ENCODE data around the gene KLHL25.
A peak's percentile ranks its signal among the peaks of the same experiment; 100 is the strongest.
"Not testable (repeated sequence)": the region's sequence is repeated elsewhere in the genome, so short reads cannot be mapped to it uniquely, and the experiment has no call there.

Gene KLHL25

DNA sequence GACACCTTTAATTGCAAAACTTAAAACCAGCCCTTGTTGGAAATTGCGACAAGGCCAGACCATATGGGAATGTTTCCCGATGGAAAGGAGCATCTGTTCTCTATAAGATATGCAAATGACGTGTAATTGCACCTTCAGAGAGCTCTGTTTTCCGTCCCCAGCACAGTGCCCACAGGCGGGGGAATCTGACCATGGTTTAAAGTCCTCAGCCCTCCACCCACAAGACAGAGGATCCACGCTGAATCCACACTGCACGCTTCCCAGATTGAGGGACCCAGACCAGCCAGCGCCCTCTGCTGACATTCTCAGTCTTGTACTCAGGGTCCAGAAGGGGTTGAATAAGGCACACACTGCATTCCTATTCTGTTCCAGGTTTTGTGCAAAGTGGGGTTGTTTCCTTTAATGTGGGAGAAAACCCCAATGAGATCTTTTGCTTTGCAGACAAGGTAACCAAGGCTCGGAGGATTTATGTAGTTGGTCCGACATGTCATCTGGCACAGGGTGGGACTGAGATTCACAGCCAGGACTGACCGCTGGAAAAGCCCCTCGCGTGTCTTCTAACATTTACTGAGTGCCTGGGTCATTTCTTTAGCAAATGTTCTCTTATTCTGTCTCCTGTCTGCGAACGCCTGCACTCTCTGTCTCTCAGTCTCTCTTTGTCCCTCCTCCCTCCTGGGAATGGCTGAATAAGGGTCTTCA lies 36.8 kb upstream of the KLHL25 start:
- Histone ChIP-seq H3K36me3 (ENCODE audit: control insufficient read depth, insufficient read depth, low read length) (no peaks in the 10 kb centered on the region), H3K79me2 (no peaks in the 10 kb centered on the region), H2AFZ (no peak overlapping the region), H3K27ac (no peak overlapping the region), H3K4me3 (ENCODE audit: low read depth, low read length) (no peak overlapping the region), H3K27me3 (ENCODE audit: control insufficient read depth, insufficient read depth, low read length) (no peaks in the 10 kb centered on the region), H3K9ac (no peak overlapping the region), H3K9me3 (ENCODE audit: control insufficient read depth, low read length) (no peaks in the 10 kb centered on the region), H3K4me1 (no peaks in the 10 kb centered on the region), H3K4me2 (ENCODE audit: low read length) (no peak overlapping the region)
- TF ChIP-seq, protein P1, sequence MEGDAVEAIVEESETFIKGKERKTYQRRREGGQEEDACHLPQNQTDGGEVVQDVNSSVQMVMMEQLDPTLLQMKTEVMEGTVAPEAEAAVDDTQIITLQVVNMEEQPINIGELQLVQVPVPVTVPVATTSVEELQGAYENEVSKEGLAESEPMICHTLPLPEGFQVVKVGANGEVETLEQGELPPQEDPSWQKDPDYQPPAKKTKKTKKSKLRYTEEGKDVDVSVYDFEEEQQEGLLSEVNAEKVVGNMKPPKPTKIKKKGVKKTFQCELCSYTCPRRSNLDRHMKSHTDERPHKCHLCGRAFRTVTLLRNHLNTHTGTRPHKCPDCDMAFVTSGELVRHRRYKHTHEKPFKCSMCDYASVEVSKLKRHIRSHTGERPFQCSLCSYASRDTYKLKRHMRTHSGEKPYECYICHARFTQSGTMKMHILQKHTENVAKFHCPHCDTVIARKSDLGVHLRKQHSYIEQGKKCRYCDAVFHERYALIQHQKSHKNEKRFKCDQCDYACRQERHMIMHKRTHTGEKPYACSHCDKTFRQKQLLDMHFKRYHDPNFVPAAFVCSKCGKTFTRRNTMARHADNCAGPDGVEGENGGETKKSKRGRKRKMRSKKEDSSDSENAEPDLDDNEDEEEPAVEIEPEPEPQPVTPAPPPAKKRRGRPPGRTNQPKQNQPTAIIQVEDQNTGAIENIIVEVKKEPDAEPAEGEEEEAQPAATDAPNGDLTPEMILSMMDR (IDR thresholded peaks at IDR 0.05), result peak; percentile 32

- not testable (repeated sequence) for H3K79me2 ChIP-seq; H3K4me1 ChIP-seq; H3K36me3 ChIP-seq (ENCODE audit: control insufficient read depth, insufficient read depth, low read length); H3K27me3 ChIP-seq (ENCODE audit: control insufficient read depth, insufficient read depth, low read length); H3K4me2 ChIP-seq (ENCODE audit: low read length); H3K4me3 ChIP-seq (ENCODE audit: low read depth, low read length); H3K9ac ChIP-seq; H3K27ac ChIP-seq; H2AFZ ChIP-seq; H3K9me3 ChIP-seq (ENCODE audit: control insufficient read depth, low read length)
These were observed 35.0 kb upstream of the KLHL25 start for GRCh38 chr15:85829754-85830153.

DNA sequence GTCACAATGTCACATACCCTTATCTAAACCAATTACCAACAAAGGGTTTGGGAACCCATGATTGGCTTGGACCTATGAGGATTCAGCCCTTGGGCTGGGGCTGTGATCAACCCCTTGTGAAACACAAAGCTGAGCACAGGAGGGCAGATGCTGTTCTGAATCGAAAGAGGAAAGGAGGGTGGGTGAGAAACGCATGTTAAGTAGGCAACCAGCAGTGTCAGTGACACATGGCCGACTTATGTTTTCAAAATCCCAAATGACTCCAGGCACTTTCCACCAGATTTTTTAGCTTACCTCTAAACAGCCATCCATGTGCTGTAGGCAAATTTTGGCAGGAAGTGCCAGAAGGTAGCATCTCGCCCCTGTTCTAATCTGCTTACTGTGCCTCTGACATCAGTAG lies 34.1 kb upstream of the KLHL25 start:
- no peak overlapping the region for H3K4me3 ChIP-seq (ENCODE audit: low read depth, low read length)
- H3K36me3 ChIP-seq (ENCODE audit: control insufficient read depth, insufficient read depth, low read length), result no peaks in the 10 kb centered on the region
- no peak overlapping the region for H3K4me2 ChIP-seq (ENCODE audit: low read length)
- no peak overlapping the region for H3K9ac ChIP-seq
- no peak overlapping the region for H2AFZ ChIP-seq
- H3K79me2 ChIP-seq, result no peaks in the 10 kb centered on the region
- no peaks in the 10 kb centered on the region for H3K4me1 ChIP-seq
- no peaks in the 10 kb centered on the region for H3K9me3 ChIP-seq (ENCODE audit: control insufficient read depth, low read length)
- H3K27ac ChIP-seq, result no peak overlapping the region
- H3K27me3 ChIP-seq (ENCODE audit: control insufficient read depth, insufficient read depth, low read length), result no peaks in the 10 kb centered on the region
- TF ChIP-seq, protein P1 (IDR thresholded peaks at IDR 0.05), result no peak

DNA sequence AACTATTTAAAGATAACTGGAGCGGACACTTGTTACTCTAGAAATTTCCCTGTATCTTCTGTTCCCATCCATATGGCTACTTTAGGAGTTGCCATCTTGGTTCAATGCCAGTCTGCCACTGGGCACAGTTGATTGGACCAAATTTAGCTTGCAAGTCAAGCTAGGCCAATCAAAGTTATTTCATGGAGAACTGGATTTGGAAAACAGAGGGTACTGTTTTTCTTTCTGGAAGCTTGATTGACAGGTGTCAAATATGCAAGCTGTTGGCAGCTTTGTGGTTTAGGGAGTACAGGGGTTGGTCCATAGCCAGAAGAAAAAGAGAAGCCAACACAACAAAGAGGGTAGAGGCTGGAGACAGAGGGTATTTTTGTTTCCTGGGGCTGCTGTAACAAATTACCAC lies 33.4 kb upstream of the KLHL25 start:
- Histone ChIP-seq H3K9ac (no peak overlapping the region), H2AFZ (no peak overlapping the region), H3K36me3 (ENCODE audit: control insufficient read depth, insufficient read depth, low read length) (no peaks in the 10 kb centered on the region), H3K79me2 (no peaks in the 10 kb centered on the region), H3K4me3 (ENCODE audit: low read depth, low read length) (no peak overlapping the region), H3K9me3 (ENCODE audit: control insufficient read depth, low read length) (no peaks in the 10 kb centered on the region), H3K4me1 (no peaks in the 10 kb centered on the region), H3K4me2 (ENCODE audit: low read length) (no peak overlapping the region), H3K27ac (no peak overlapping the region), H3K27me3 (ENCODE audit: control insufficient read depth, insufficient read depth, low read length) (no peaks in the 10 kb centered on the region)
- TF ChIP-seq, protein P1 (IDR thresholded peaks at IDR 0.05), result no peak

DNA sequence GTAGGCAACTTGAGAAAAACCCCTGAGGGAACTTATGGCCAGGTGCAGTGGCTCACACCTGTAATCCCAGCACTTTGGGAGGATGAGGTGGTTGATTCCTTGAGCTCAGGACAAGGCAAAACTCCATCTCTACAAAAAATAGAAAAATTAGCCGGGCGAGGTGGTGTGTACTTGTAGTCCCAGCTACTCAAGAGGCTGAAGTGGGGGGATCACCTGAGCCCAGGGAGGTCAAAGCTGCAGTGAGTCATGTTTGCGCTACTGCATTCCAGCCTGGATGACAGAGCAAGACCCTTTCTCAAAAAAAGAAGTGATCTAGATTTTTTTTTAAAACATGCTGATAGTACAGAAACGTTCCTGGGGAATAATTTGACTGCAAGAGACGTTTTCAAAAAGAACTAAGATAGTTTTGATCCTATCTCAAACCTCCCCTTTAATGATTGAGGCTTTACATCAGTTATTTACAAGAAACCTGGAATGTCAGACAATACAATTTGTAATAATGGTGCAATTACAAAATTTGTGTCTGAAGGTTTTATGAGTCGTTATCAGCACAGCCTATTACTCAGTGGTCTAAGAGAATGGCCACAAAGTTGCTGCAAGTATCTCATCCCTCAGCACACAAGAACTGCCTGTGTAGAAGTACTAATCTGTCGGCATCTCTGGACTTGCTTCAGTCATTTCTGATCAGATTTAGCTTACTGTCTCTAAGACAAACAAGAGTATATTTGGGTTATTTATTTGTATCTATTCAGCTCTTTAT lies 32.2 kb upstream of the KLHL25 start:
- no peak overlapping the region for H2AFZ ChIP-seq
- H3K79me2 ChIP-seq, result no peaks in the 10 kb centered on the region
- H3K9ac ChIP-seq, result no peak overlapping the region
- no peak overlapping the region for H3K4me3 ChIP-seq (ENCODE audit: low read depth, low read length)
- H3K27me3 ChIP-seq (ENCODE audit: control insufficient read depth, insufficient read depth, low read length), result no peaks in the 10 kb centered on the region
- no peaks in the 10 kb centered on the region for H3K9me3 ChIP-seq (ENCODE audit: control insufficient read depth, low read length)
- no peak overlapping the region for H3K4me2 ChIP-seq (ENCODE audit: low read length)
- no peaks in the 10 kb centered on the region for H3K36me3 ChIP-seq (ENCODE audit: control insufficient read depth, insufficient read depth, low read length)
- H3K4me1 ChIP-seq, result no peaks in the 10 kb centered on the region
- TF ChIP-seq, protein P1 (IDR thresholded peaks at IDR 0.05), result no peak
- no peak overlapping the region for H3K27ac ChIP-seq
